Left ventricle myocardium inferior (tissue), 1 donor: Measurements from ENCODE around the gene SIGLEC6. TPM values are rescaled to one million over a fixed set of nuclear protein-coding genes. Genes with fewer than 3 reads are reported as not detected.

Experiments used
- DNase-seq: peaks from one replicate; pipeline ENCODE4 v3.0.0-alpha.2; 2020
- H3K27ac ChIP-seq: fragments of 200-600 bp; replicated peaks from 2 replicates; pipeline ENCODE4 v1.8.0; 2021
- H3K27me3 ChIP-seq: fragments of 200-600 bp; 2 replicates; pipeline ENCODE4 v1.8.0; 2021; ENCODE audit warnings: low read depth
- H3K36me3 ChIP-seq: fragments of 200-600 bp; 2 replicates; pipeline ENCODE4 v1.8.0; 2021
- H3K4me1 ChIP-seq: fragments of 200-600 bp; 2 replicates; pipeline ENCODE4 v1.8.0; 2021
- H3K4me3 ChIP-seq: fragments of 200-600 bp; 2 replicates; pipeline ENCODE4 v1.8.0; 2021; ENCODE audit warnings: mild to moderate bottlenecking, moderate library complexity
- H3K9me3 ChIP-seq: fragments of 200-600 bp; replicated peaks from 2 replicates; pipeline ENCODE4 v1.8.0; 2021
- intact Hi-C: fragments of 100-400 bp; cut with micrococcal nuclease; formaldehyde crosslinking; loops from one replicate; pipeline ENCODE4 v1.11.0; 2022
- total RNA-seq: library from RNA; stranded (reverse); fragmentation: NEBNext Ultra II Directional; extraction: Animal tissue kit (Norgen Biotek cat#: 25700); gene quantifications from one replicate; pipeline ENCODE4 v1.2.1, GENCODE V29; 2021
- TF ChIP-seq, protein P1 (sequence below): fragments of 200-600 bp; IDR thresholded peaks from 2 replicates; pipeline ENCODE4 v1.8.0; 2021; ENCODE audit warnings: antibody characterized with exemption, mild to moderate bottlenecking, borderline replicate concordance
- donor health status: DM: no; HTN: yes; CAD: no; lungs with severe emphysema.

The SIGLEC6 gene
- total RNA-seq, 1 donor from 2014 or later, result 0.33 TPM

GRCh38 chr19:51548213-51548651, 16.8 kb upstream of the SIGLEC6 start:
- intact Hi-C loops, result no loop called here
- Histone ChIP-seq H3K27ac (no peak overlapping the region), H3K27me3 (peaks cover 94% of the 10 kb centered on the region), H3K9me3 (no peaks in the 10 kb centered on the region), H3K4me3 (no peak overlapping the region), H3K36me3 (no peaks in the 10 kb centered on the region), H3K4me1 (no peaks in the 10 kb centered on the region)
- TF ChIP-seq, protein P1, sequence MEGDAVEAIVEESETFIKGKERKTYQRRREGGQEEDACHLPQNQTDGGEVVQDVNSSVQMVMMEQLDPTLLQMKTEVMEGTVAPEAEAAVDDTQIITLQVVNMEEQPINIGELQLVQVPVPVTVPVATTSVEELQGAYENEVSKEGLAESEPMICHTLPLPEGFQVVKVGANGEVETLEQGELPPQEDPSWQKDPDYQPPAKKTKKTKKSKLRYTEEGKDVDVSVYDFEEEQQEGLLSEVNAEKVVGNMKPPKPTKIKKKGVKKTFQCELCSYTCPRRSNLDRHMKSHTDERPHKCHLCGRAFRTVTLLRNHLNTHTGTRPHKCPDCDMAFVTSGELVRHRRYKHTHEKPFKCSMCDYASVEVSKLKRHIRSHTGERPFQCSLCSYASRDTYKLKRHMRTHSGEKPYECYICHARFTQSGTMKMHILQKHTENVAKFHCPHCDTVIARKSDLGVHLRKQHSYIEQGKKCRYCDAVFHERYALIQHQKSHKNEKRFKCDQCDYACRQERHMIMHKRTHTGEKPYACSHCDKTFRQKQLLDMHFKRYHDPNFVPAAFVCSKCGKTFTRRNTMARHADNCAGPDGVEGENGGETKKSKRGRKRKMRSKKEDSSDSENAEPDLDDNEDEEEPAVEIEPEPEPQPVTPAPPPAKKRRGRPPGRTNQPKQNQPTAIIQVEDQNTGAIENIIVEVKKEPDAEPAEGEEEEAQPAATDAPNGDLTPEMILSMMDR, result no peak
- DNase-seq, result no peak

- DNase-seq, result no peak
- TF ChIP-seq, protein P1, result no peak
- peaks cover 98% of the 10 kb centered on the region for H3K27me3 ChIP-seq
Measured at GRCh38 chr19:51547397-51548212, 16.1 kb upstream of the SIGLEC6 start.

GRCh38 chr19:51546650-51547396, 15.4 kb upstream of the SIGLEC6 start:
- intact Hi-C loops, result no loop called here
- TF ChIP-seq, protein P1, result no peak
- H3K9me3 ChIP-seq, result no peaks in the 10 kb centered on the region
- no peaks in the 10 kb centered on the region for H3K36me3 ChIP-seq
- peaks cover 97% of the 10 kb centered on the region for H3K27me3 ChIP-seq
- DNase-seq, result no peak
- no peak overlapping the region for H3K4me3 ChIP-seq
- H3K4me1 ChIP-seq, result no peaks in the 10 kb centered on the region
- no peak overlapping the region for H3K27ac ChIP-seq

More at GRCh38 chr19:51547397-51548212, 16.1 kb upstream of the SIGLEC6 start:
- H3K27ac ChIP-seq, result no peak overlapping the region
- no peaks in the 10 kb centered on the region for H3K36me3 ChIP-seq
- intact Hi-C loops, result no loop called here
- H3K4me1 ChIP-seq, result no peaks in the 10 kb centered on the region
- no peaks in the 10 kb centered on the region for H3K9me3 ChIP-seq
- H3K4me3 ChIP-seq, result no peak overlapping the region

DNA sequence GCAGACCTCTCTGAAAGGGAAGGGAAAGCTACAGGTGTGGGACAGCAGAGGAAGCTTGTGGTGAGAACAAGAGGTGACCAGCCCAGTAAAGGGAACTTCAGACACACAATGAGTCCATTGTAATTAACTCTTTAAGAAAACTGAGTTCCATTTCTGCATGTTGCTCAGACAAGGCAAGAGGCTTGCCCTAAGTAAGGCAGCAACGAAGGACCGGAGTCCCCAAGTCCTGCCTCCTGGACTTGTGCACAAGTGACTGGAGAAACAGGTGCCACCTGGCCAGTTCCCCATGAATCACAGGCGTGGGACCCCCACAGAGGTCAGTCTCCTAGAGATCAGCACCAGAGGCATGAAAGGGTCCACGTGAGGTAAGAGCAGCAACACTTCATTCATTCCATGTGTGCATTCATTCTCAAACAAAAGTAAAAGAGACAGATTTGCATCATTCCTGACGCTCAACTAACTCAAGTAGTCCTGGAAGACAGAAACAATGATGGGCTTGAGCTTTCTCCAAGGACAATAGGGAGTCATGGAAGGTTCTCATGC, 14.7 kb upstream of the SIGLEC6 start:
- Histone ChIP-seq H3K9me3 (no peaks in the 10 kb centered on the region), H3K27ac (no peak overlapping the region), H3K27me3 (peaks cover 95% of the 10 kb centered on the region), H3K36me3 (no peaks in the 10 kb centered on the region), H3K4me3 (no peak overlapping the region), H3K4me1 (no peaks in the 10 kb centered on the region)
- intact Hi-C loops, result no loop called here
- no peak for DNase-seq
- TF ChIP-seq, protein P1, result no peak

- Histone ChIP-seq H3K4me3 (no peak overlapping the region), H3K27me3 (peaks cover 94% of the 10 kb centered on the region), H3K9me3 (no peaks in the 10 kb centered on the region), H3K4me1 (no peaks in the 10 kb centered on the region), H3K27ac (no peak overlapping the region), H3K36me3 (no peaks in the 10 kb centered on the region)
- DNase-seq, result no peak
- TF ChIP-seq, protein P1, result no peak
- intact Hi-C loops, result no loop called here
Measured at GRCh38 chr19:51544038-51544437, 12.6 kb upstream of the SIGLEC6 start.
